Measurements from ENCODE around the gene SNX7.

The SNX7 gene

GRCh38 chr1:98792123-98792522, 130.6 kb downstream of the SNX7 start:
- Histone ChIP-seq H3K4me1 (ENCODE audit: low read length) (no peaks in the 10 kb centered on the region), H3K9ac (ENCODE audit: low read length) (no peak overlapping the region), H3K9me3 (ENCODE audit: insufficient read depth, low read length) (no peaks in the 10 kb centered on the region), H3K27ac (ENCODE audit: low read length) (no peak overlapping the region), H2AFZ (ENCODE audit: low read depth, low read length) (no peak overlapping the region), H3K27me3 (ENCODE audit: low read depth, low read length) (no peaks in the 10 kb centered on the region), H4K20me1 (ENCODE audit: insufficient read depth, low read length) (no peaks in the 10 kb centered on the region), H3K4me2 (ENCODE audit: low read length) (no peak overlapping the region), H3K36me3 (replicated peaks; ENCODE audit: low read depth, low read length) (no peaks in the 10 kb centered on the region), H3K4me3 (ENCODE audit: low read length) (no peak overlapping the region), H3K79me2 (ENCODE audit: low read length) (no peaks in the 10 kb centered on the region)
- TF ChIP-seq EZH2phosphoT487 (IDR thresholded peaks at IDR 0.05; ENCODE audit: low read depth) (no peak), CTCF (IDR thresholded peaks at IDR 0.05; ENCODE audit: low read depth, low read length) (no peak)

- no peaks in the 10 kb centered on the region for H3K36me3 ChIP-seq (replicated peaks; ENCODE audit: low read depth, low read length)
- H3K4me1 ChIP-seq (ENCODE audit: low read length), result no peaks in the 10 kb centered on the region
- no peak for TF ChIP-seq CTCF (IDR thresholded peaks at IDR 0.05; ENCODE audit: low read depth, low read length)
- TF ChIP-seq EZH2phosphoT487 (IDR thresholded peaks at IDR 0.05; ENCODE audit: low read depth), result no peak
- H3K4me2 ChIP-seq (ENCODE audit: low read length), result no peak overlapping the region
- no peak overlapping the region for H2AFZ ChIP-seq (ENCODE audit: low read depth, low read length)
- no peaks in the 10 kb centered on the region for H4K20me1 ChIP-seq (ENCODE audit: insufficient read depth, low read length)
- H3K27me3 ChIP-seq (ENCODE audit: low read depth, low read length), result no peaks in the 10 kb centered on the region
- no peak overlapping the region for H3K27ac ChIP-seq (ENCODE audit: low read length)
- H3K9ac ChIP-seq (ENCODE audit: low read length), result no peak overlapping the region
- no peaks in the 10 kb centered on the region for H3K79me2 ChIP-seq (ENCODE audit: low read length)
- no peaks in the 10 kb centered on the region for H3K9me3 ChIP-seq (ENCODE audit: insufficient read depth, low read length)
- no peak overlapping the region for H3K4me3 ChIP-seq (ENCODE audit: low read length)
These were observed 131.6 kb downstream of the SNX7 start for GRCh38 chr1:98793136-98793535.

- peak overlapping the region; percentile 30; the same call in 1 of the 2 replicates for H3K4me2 ChIP-seq (ENCODE audit: low read length)
- no peaks in the 10 kb centered on the region for H3K79me2 ChIP-seq (ENCODE audit: low read length)
- no peak overlapping the region for H3K9ac ChIP-seq (ENCODE audit: low read length)
- no peak overlapping the region for H3K27ac ChIP-seq (ENCODE audit: low read length)
- no peaks in the 10 kb centered on the region for H3K9me3 ChIP-seq (ENCODE audit: insufficient read depth, low read length)
- H3K27me3 ChIP-seq (ENCODE audit: low read depth, low read length), result no peaks in the 10 kb centered on the region
- no peak overlapping the region for H3K4me3 ChIP-seq (ENCODE audit: low read length)
- no peak for TF ChIP-seq EZH2phosphoT487 (IDR thresholded peaks at IDR 0.05; ENCODE audit: low read depth)
- TF ChIP-seq CTCF (IDR thresholded peaks at IDR 0.05; ENCODE audit: low read depth, low read length), result peak; percentile 69
- H2AFZ ChIP-seq (ENCODE audit: low read depth, low read length), result 0 out of 2 replicates have a peak overlapping the region, but pooled peaks have one; percentile 30
- no peaks in the 10 kb centered on the region for H4K20me1 ChIP-seq (ENCODE audit: insufficient read depth, low read length)
- no peaks in the 10 kb centered on the region for H3K36me3 ChIP-seq (replicated peaks; ENCODE audit: low read depth, low read length)
- H3K4me1 ChIP-seq (ENCODE audit: low read length), result no peaks in the 10 kb centered on the region
These were observed 132.8 kb downstream of the SNX7 start for GRCh38 chr1:98794196-98794886.

- no peaks in the 10 kb centered on the region for H3K27me3 ChIP-seq (ENCODE audit: low read depth, low read length)
- no peaks in the 10 kb centered on the region for H3K9me3 ChIP-seq (ENCODE audit: insufficient read depth, low read length)
- H3K4me1 ChIP-seq (ENCODE audit: low read length), result no peaks in the 10 kb centered on the region
- no peak overlapping the region for H2AFZ ChIP-seq (ENCODE audit: low read depth, low read length)
- H3K36me3 ChIP-seq (replicated peaks; ENCODE audit: low read depth, low read length), result no peaks in the 10 kb centered on the region
- TF ChIP-seq EZH2phosphoT487 (IDR thresholded peaks at IDR 0.05; ENCODE audit: low read depth), result no peak
- no peak for TF ChIP-seq CTCF (IDR thresholded peaks at IDR 0.05; ENCODE audit: low read depth, low read length)
- no peaks in the 10 kb centered on the region for H3K79me2 ChIP-seq (ENCODE audit: low read length)
- no peaks in the 10 kb centered on the region for H4K20me1 ChIP-seq (ENCODE audit: insufficient read depth, low read length)
- H3K27ac ChIP-seq (ENCODE audit: low read length), result no peak overlapping the region
- H3K9ac ChIP-seq (ENCODE audit: low read length), result no peak overlapping the region
- no peak overlapping the region for H3K4me3 ChIP-seq (ENCODE audit: low read length)
- H3K4me2 ChIP-seq (ENCODE audit: low read length), result no peak overlapping the region
These were observed 134.5 kb downstream of the SNX7 start for GRCh38 chr1:98796049-98796448.

All from OCI-LY3 (cell line).